Mesenteric fat pad (tissue), 1 donor: ENCODE results near the gene IFRD2. TPM values are rescaled to one million over a fixed set of nuclear protein-coding genes. Genes with fewer than 3 reads are reported as not detected.

Source experiments
- DNase-seq: peaks from one replicate; pipeline ENCODE4 v3.0.0-alpha.2; 2020; ENCODE audit warnings: low spot score
- total RNA-seq: library from RNA; stranded (reverse); fragmentation: NEBNext Ultra II Directional; extraction: Animal tissue kit (Norgen Biotek cat#: 25700); gene quantifications from one replicate; pipeline ENCODE4 v1.2.1, GENCODE V29; 2021
- donor health status: DM: yes; HTN: yes; CAD: no.

The IFRD2 gene
- total RNA-seq, 1 donor from 2014 or later = 105 TPM

GRCh38 chr3:50302095-50303012 lies 10.1 kb upstream of the IFRD2 start:
- no peak for DNase-seq

GRCh38 chr3:50300681-50301254 lies 8.5 kb upstream of the IFRD2 start:
- no peak for DNase-seq

- DNase-seq = no peak
Measured at GRCh38 chr3:50299929-50300680, 7.9 kb upstream of the IFRD2 start.

GRCh38 chr3:50299638-50299928 lies 7.4 kb upstream of the IFRD2 start:
- no peak for DNase-seq

- peak; percentile 100 for DNase-seq
Measured at GRCh38 chr3:50298836-50299637, 6.8 kb upstream of the IFRD2 start, which contains the start of the genes HYAL3 and NAA80. Gene HYAL3, minus strand, starts transcription at chr3:50299405. Its CDS starts 3,803 bp downstream, at chr3:50295602. Gene NAA80, minus strand, starts transcription at chr3:50299405. Its CDS starts 1,942 bp downstream, at chr3:50297463.

- no peak for DNase-seq
Measured at GRCh38 chr3:50297896-50298725, 5.9 kb upstream of the IFRD2 start.

GRCh38 chr3:50297384-50297775 lies 5.2 kb upstream of the IFRD2 start:
- DNase-seq = no peak

GRCh38 chr3:50296721-50297383 lies 4.6 kb upstream of the IFRD2 start:
- no peak for DNase-seq

GRCh38 chr3:50295553-50296431 lies 3.6 kb upstream of the IFRD2 start:
- DNase-seq = no peak

GRCh38 chr3:50294492-50295403 lies 2.5 kb upstream of the IFRD2 start:
- DNase-seq = no peak

- DNase-seq = no peak
Measured at GRCh38 chr3:50294089-50294488, 1.9 kb upstream of the IFRD2 start.

GRCh38 chr3:50293079-50293801 lies 1.0 kb upstream of the IFRD2 start:
- no peak for DNase-seq

- DNase-seq = no peak
Measured at GRCh38 chr3:50290161-50290641, 2.0 kb downstream of the IFRD2 start.

GRCh38 chr3:50289130-50289529 lies 3.1 kb downstream of the IFRD2 start:
- no peak for DNase-seq

GRCh38 chr3:50288387-50289007 lies 3.7 kb downstream of the IFRD2 start:
- no peak for DNase-seq

GRCh38 chr3:50287262-50287661 lies 5.0 kb downstream of the IFRD2 start:
- DNase-seq = no peak
